ENCODE measurements around the gene NRGN.

NRGN gene

DNA sequence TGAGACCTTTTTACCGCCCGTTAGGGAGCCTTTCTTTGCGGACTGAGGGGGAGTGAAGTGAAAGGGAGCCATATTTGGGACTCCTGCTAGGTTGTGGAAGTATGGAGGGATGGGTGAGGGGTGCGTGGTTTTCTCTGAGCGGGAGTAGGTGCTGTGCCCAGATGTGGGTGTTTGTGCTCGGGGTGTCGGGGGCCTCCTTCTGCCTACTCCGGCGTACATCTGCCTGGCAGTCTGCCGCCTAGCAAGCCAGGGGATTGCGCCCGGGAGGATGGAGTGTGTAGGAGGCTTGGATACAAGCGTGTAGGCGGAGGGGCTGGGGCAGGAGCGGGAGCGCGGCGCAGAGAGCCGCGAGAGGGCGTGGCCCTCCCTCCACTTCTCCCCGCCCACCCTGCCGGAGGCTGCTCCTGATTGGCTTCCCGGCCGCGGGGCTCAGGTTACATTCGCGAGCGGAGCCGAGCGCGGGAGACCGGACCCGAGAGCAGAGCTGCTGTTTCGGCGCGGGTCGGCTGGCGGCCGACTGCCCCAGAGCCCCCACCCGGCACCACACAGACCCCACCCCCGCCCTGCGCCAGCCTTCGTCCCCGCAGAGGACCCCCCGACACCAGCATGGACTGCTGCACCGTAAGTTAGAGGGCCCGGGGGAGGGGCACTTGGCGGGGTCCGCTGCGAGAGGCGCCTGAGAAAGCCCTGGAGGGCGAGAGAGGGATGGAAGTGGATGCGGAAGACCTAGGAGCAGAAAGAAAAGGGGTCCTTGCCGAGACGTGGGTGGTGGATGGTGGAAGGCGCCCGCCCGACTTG is at the start of gene NRGN:
TSS of gene NRGN (plus strand) at position 464 of the 798 bp plus-strand sequence. CDS start at position 607, 143 bp downstream.
- DNase-seq: peak; percentile 76

DNA sequence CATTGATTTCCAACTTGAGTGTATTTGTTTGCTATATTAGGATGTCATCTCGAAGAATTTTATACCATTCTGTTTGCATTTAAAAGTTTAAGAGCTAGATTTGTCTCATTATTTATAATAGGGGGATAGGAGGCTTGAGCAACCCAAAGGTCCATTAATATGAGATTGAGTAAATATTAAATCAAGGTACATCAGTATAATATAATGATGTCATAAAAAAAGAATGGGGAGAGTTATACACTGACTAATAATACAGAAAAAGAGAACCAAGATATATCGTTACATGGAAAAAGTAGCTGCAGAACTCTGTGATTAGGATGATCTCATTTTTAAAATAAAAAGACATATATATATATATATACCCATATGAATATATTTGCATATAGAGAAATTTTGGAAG is 46.6 kb upstream of the NRGN start:
- DNase-seq: no peak

DNA sequence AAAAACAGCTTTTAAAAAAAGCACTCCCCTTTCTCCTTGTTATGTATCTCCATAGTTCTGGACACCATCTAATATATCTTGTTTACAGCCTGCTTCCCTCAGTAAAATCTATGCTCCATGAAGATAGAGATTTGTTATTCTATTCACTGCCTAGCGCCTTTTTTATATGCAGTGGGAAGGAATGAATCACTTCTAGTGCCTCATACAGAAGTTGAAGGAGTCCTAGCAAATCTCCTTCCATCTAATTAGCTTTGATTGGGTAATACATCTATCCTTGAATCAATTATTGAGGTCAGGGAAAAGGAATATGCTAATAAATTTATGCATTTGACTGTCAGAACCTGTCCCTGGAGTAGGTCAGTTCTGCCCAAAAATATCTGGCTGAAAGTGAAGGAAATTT is 40.2 kb upstream of the NRGN start:
- no peak for DNase-seq

DNA sequence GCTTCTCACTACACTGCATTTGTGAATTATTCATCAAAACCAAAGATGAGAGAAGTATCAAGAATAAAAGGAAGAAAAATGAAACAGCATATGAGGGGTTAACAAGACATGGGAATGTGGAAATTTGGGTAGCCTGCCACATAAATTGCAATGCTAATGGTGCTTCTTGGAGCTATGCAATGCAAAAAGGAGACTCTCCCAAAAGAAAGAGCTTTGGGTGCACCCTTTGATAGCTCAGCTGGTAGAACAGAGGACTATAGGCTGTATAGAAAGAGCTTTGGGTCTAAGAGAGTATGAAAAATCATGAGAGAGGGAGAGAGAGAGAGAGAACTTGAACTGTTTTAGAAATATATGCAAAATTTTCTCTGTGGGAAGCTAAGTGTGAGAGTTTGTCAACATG is 39.7 kb upstream of the NRGN start:
- DNase-seq: no peak

DNA sequence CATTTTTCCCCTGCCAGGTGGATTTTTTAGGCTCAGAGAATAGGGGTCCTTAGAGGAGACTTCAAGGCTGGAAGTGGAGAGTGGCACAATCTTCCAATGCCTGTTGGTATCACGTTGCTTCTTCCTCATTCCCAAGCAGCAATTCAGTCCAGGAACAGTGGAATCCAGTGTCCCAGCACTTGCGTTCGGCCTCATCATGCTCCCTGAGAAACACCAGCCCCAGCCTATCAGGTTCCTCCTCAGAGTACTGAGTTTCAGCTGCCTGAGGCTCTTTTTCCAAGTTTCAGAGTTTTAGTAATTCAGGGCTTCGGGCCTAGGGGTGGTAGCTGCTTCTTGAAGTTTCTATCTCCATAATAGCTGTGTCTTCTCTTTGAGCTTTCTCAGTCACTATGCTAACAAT is 31.9 kb upstream of the NRGN start:
- no peak for DNase-seq

DNA sequence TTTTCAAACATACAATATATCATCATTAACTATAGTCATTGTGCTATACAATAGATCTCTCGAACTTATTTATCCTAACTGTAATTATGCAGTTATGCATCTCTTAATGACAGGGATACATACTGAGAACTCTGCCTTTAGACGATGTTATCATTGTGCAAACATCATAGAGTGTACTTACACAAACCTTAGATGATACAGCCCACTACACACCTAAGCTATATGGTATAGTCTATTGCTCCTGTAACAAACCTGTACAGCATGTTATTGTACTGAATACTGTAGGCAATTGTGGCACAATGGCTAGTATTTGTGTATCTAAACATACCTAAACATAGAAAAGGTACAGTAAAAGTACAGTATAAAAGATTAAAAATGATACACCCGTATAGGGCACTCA is 27.4 kb upstream of the NRGN start:
- DNase-seq: no peak

DNA sequence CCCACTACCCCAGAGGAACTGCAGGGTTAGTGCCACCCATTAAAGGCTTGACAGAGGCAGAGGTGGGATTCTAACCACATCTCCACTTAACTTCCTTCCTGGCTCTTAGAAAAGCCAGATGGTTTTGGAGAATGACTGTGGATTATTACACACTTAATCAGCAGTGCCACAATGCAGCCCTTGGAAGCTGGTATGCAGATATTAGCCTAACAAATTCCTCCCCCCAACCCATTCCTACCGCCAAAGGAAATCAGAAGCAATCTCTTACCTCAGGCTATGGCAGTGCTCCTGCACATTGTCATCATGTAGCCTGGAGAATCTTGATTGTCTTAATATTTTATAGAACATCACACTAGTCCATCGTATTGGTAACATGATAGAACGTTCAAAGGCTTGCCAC is 23.2 kb upstream of the NRGN start:
- no peak for DNase-seq

DNA sequence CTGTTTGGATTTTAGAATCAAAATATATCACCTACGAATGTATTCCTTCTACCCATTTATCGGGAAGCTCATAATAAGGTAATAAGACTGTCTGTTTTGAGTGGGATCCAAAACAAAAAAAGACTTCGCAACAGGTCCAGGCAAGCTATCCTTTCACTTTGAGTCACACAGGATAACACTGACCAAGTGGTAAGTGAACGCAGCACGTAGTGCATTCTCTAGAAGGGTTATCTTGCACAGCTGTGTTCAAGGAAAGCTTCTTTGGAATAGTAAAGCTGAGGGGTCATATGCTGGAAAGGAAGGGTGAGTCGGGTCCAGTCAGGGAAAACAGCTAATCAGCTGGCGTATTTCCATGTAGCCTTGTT is 22.3 kb upstream of the NRGN start:
- no peak for DNase-seq

DNA sequence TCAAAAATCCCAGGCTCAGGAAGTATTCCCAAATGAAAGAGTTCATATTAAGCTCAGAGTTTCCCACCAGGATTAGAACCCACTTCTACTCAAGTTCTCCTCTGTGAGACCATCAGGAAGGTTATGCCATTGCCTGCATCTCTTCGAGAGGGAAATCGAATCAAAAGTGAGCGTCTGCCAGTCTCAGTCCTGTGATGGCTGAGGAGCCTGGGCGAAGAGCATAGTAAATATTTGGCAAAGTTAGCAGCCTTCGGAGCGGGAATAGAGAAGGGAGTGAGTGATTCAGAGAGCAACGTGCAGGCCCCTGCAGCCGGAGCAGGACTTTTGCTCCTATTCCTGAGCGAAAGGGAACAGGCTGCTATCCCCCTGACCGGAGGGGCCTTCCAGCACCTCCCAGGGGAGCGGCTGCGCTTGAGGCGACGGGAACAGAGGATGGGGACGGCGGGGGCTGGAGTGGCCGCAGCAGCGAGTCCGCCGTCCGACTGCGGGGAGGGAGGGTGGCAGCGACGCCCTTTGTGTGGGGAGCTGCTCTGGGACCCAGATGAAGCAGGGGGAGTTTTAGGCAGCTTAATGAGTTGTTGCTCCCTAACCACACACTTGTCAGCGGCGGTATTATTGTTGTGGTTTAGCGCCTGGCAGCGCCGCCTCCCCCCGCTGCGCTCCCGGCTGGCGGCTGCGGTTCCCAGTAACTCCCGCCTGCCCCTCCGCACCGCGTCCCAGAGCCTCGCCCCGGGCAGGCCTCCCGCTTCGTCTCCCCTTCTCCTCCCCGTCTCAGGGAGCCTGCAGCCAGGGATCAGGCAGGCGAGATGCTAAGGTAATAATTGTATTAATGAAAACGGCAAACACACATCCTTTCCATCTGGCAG is 21.7 kb upstream of the NRGN start:
- DNase-seq: no peak

DNA sequence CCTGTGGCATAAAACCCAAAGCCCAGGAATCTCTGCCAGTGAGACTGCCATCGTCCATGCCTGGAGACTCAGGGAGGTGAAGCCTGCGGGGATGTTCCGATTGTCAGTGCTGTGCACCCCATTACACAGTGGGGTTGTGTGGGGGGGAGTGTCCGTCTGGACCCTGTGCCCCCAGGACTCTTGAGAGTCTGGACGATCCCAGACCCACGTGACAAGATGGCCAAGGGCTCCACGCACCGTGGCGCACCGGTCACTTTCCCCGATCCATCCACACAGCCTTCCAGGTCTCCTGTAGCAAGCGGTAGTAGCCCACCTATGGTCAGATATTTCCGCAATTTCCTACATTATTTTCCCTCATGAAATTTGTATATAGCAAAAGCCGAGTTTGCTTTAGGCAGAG is 20.9 kb upstream of the NRGN start:
- no peak for DNase-seq

DNA sequence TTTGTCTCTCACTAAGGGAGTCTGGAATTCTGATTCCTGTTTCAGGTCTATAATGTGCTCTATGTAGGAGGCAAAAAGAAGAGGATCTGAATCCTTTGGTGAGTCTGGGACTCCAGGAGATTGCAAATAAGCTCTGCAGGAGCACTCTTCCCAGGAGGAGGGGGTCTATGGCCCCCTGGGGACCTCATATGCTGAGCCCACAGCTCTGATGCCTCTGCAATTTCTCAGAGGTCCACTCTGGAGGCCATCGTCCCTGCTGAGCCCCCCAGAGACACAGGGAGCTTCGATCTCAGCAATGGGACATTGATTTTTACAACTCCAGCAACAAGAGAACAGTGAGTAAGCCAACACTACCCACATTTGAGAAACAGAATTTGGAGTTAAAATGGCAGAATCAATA is 20.2 kb upstream of the NRGN start:
- no peak for DNase-seq

DNA sequence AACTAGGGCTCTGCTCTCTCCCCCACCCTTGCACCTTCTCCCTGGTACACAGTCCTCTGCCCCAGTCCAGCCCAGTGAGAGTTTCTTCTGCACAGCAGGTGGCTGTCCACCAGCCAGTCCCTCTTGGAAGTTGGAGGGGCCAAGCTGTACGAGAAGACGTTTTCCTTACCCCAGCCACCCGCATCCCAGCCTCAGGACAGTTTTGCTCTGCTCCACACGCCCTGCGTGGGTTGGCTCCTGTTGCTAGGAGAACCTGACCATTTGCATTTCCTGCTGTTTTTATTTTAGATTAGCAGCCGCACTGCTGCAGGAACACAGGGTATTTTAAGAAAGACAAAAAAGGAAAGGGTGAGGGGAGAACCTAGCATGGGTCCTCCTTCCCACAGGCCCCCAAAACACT is 17.6 kb upstream of the NRGN start:
- no peak for DNase-seq

DNA sequence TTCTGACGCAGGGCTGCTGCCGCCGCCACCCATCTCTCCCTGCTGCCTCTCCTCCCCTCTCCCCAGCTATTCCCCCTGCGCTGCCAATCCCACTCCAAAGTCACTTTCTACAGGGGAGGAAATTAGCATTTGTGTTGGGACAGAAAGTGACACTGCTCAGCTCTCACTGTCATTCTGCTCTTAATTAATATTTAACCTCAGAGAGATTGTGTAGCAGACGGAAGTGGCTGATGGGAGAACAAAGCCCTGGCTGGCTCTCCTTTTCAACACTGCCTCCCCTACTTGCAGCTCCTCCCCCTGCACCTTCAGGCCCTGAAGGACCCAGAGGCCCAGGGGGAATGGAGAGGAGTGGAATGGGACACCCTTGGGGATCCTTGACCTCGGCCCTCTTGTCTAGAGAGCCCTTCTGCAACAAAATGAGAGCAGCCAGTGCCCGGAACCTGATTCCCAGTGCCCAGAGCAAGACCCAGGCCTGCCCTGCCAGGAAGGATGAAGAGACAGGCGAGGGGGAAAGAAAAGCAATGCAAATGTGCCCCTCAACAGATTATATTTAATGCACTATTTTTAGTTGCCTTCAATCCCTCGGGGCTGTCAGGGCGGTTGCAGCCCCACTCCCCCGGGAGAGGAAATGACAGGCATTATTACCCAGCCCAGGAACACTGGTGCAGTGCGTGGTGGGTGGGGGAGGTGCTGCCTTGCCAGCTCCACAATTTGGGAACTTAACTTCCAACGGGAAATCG is 14.6 kb upstream of the NRGN start:
- no peak for DNase-seq

DNA sequence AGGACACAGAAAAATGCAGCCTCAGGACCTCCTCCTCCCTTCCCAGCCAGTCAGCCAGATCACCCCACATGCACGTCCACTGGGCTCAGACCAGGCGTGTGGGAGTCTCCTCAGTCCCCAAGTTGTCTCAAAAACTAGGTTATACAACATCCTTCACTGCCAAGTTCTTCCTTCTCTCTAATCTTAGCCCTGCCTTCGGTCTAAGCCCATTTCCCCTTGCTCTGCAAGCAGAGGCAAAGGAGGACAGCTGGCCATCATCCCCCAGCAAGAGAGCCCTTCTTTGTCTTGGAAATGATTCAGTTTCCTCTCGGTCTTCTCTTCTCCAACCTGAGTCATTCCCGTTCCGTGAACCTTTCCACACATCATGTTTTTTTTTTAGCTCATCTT is 14.0 kb upstream of the NRGN start:
- DNase-seq: no peak

DNA sequence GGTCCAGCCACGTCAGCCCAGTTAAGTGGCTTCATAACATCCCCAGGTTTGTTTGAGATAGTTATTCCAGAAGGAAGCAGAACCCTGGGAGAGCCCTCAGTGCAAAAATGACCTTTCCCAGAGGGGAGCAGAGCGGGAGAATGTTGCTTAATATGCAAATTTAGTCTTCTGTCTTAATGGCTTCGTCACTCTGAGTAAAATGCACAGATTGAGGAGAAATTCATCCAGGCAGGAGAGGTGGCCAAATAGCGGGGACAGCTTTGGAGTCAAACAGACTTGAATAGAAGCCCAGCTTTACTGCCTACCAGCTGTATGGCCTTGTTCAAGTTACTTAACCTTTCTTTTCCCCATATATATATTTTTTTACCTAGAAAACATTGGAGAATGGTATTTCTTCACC is 12.3 kb upstream of the NRGN start:
- no peak for DNase-seq

DNA sequence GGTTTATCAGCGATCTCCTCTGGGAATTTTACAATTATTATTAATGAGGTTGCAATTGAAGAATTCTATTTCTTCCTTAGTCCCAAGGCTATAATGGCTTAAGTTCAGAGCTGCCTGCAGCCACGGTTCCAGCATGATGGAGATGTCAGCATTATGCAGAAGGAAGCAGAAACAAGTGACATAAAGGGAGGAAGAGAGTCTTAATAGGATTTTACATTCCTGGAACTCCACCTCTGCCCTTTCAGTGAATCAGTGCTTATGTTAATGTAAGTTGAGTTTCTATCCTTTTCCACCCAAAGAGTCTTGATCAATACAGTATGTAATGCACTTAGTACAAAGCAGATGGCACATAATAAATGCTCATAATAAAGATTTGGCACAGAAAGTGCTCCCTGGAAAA is 11.6 kb upstream of the NRGN start:
- no peak for DNase-seq

DNA sequence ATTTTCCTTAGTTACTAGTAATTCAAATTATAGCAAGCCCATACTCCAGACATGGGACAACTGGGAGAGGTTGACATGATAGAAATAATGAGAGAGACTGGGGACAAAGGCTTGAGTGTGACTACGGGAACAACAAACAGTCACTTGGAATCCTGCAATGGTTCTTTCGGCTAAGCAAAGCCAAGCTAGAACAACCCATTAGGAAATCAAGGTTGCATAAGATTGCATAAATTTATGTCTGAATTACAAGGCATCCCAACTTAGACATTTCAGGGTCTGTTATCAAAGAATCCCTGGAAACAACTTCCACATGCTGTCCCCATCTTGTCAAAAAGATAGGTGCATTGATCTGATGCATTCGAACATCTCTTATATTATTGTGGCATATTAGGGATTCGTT is 10.2 kb upstream of the NRGN start:
- no peak for DNase-seq

DNA sequence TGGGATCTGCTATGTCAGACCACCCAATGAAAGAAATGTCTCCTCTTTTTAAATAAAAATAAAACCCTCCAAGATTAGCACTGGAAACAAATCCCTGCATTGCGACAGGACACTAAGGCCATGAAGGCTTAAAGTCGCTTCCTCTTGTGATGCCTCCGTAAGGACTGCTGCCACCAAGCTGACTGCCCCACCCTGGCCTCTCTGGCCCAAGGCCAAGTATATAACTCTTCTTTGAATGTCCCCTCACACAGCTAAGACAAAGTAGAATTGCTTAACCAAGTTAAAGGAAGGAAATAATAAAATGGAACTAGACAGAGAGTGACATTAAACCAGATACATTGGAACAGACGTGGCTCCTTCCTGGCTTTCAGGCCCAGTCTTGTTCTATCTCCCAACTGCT is 7.5 kb upstream of the NRGN start:
- no peak for DNase-seq

DNA sequence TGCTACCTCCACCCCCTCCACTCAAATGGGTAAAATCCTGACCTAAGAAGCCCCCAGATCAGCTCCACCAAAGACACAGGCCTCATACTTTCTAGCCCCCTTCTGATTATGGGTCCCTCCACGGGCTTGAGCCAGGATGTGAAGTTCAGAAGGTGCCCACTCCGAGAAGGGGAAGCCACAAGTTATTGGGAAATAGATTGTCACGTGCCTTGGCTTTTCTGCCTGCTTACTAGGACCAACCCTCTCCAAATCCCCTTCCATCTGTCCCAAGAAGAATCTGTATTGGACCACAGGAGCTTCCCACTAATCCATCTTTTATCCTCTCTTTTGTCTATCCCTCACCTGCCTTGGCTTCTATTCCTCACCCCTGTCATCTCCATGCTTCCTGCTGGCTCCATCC is 3.0 kb upstream of the NRGN start:
- DNase-seq: no peak

DNA sequence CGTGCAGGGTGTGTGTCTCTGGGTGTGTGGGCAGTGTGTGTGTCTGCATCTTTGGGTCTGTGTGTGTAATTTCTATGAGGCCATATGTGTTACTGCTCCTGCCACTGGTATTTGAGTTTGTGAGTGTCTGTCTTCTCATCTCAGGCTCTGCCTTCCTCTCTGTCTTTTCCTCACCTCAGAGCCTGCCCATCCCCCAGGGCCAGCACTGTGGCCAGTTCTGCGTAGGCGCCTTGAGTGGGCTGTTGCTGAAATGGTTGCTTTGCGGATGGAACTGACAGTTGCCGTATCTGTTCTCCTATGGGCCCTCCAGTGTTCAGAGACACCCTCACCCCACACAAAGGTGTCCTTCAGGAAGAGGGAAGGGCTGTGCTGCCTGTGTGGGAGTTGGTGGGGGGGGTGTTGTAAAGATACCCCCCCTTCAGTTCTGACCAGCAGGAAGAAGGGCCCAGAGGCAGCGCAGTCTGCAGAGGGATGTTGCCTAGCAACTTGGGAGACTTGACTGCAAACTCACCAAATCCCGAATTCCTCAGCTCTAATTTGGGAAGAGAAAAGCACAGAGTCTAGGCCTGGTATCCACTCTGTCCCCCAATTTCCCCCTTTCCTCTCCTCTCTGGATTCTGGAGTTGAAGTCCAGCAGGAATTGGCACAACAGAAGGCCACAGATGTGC is 2.0 kb upstream of the NRGN start:
- DNase-seq: no peak

DNA sequence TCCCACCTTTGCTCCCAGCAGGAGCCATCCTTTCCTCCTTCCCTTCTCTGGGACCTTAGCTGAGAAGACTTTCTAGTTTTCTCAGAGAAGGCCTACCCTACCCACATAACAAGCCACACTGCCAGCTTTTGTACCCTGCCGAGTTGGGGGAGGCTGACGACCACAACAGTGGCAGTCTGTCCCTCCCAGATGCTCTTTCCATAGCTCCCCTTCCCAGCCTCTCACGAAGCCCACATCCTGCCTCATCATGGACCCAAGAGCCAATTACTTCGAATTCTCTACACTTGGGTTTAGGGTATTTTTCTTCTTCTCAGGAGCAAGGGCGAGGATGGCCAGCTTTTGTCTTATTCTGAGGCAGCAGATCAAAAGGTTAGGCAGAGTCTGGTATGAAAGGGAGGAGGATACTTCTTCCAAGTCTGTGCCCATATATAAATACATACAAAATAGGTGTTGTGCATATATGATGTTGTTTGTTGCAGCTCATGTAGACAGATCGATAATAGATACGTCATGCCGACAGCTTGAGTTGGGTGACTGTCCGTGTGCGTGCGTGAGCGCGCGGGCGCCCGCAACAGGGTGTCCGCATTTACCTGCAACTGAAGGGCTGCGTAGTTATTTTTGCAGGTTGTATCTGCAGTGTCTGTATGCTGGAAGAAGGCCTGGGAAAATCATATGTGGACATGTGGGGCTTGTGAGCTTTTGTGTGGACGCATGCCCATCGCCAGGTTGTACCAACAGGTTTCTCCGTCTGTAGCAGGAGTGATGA is 846 bp upstream of the NRGN start:
- DNase-seq: no peak

DNA sequence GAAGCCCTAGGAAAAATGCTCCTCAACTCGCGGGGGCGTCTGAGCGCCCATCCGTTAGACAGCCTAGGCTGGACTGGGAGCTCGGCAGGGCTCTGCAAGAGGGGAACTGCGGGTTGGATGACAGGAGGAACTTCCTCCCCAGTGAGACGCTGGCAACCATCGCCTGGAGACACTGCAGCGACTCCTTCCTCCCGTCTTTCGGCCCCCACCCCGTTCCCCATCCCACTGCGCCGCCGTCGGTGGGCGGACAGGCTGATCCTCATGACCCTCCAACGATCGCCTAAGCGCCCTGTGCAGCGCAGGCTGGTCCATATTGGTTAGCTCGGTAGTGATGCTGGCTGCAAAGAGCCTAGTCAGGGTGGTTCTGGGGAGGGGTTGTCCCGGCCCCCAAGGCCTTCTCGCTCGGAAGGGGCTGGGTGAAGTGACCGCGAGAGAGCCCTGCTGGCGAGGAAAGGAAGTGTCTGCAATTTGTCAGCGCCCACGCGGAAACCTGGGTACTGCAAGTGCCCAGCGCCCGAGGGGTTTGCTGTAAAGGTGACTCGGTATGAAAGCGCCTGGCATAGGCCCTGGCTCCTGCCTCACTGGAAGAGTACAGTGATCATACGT is 638 bp downstream of the NRGN start:
- no peak for DNase-seq
